MM.1S (cell line): Measurements from ENCODE around the gene INSL6.

Experiments
- DNase-seq: peaks from one replicate; pipeline ENCODE4 v3.0.0-alpha.2; 2015
- H2AFZ ChIP-seq: fragments of 300-600 bp; sonication (generic); 2 replicates; pipeline ENCODE4 v1.6.0; 2016; ENCODE audit warnings: antibody characterized with exemption, low read length
- H3F3A ChIP-seq: fragments of 300-600 bp; sonication (generic); 2 replicates; pipeline ENCODE4 v1.6.1; 2016; ENCODE audit warnings: mild to moderate bottlenecking, antibody characterized with exemption, low read length, moderate library complexity, mixed read lengths; ENCODE audit not compliant: insufficient read depth
- H3K27ac ChIP-seq: fragments of 300-600 bp; sonication (generic); 2 replicates; pipeline ENCODE4 v1.5.1; 2016; ENCODE audit warnings: mild to moderate bottlenecking, low read length
- H3K27me3 ChIP-seq: fragments of 300-600 bp; sonication (generic); replicated peaks from 2 replicates; pipeline ENCODE4 v1.6.0; 2016; ENCODE audit warnings: low read length; ENCODE audit not compliant: insufficient read depth
- H3K36me3 ChIP-seq: fragments of 300-600 bp; sonication (generic); replicated peaks from 2 replicates; pipeline ENCODE4 v1.6.1; 2016; ENCODE audit warnings: mild to moderate bottlenecking, low read length, mixed read lengths; ENCODE audit not compliant: insufficient read depth
- H3K4me1 ChIP-seq: fragments of 300-600 bp; sonication (generic); 2 replicates; pipeline ENCODE4 v1.6.1; 2016; ENCODE audit warnings: low read length, mixed read lengths
- H3K4me2 ChIP-seq: fragments of 300-600 bp; sonication (generic); 2 replicates; pipeline ENCODE4 v1.6.0; 2016; ENCODE audit warnings: low read depth, low read length
- H3K4me3 ChIP-seq: fragments of 300-600 bp; sonication (generic); 2 replicates; pipeline ENCODE4 v1.5.1; 2016; ENCODE audit warnings: low read length, mixed read lengths
- H3K79me2 ChIP-seq: fragments of 300-600 bp; sonication (generic); 2 replicates; pipeline ENCODE4 v1.6.1; 2016; ENCODE audit warnings: mixed run types, low read length, mixed read lengths
- H3K9ac ChIP-seq: fragments of 300-600 bp; sonication (generic); 2 replicates; pipeline ENCODE4 v1.6.1; 2016; ENCODE audit warnings: low read length, mixed read lengths
- H3K9me2 ChIP-seq: fragments of 300-600 bp; sonication (generic); replicated peaks from 2 replicates; pipeline ENCODE4 v1.6.1; 2016; ENCODE audit warnings: mild to moderate bottlenecking, low read length, mixed read lengths; ENCODE audit not compliant: insufficient read depth
- H3K9me3 ChIP-seq: fragments of 300-600 bp; sonication (generic); replicated peaks from 2 replicates; pipeline ENCODE4 v1.6.1; 2016; ENCODE audit warnings: mild to moderate bottlenecking, low read length, mixed read lengths; ENCODE audit not compliant: insufficient read depth
- H4K20me1 ChIP-seq: fragments of 300-600 bp; sonication (generic); 2 replicates; pipeline ENCODE4 v1.6.1; 2016; ENCODE audit warnings: mild to moderate bottlenecking, low read length, moderate library complexity, mixed read lengths; ENCODE audit not compliant: insufficient read depth
- EZH2 ChIP-seq: fragments of 300-600 bp; sonication (generic); optimal IDR thresholded peaks from 2 replicates; pipeline ENCODE3; 2017; ENCODE audit warnings: low read depth, mild to moderate bottlenecking, antibody characterized with exemption, low read length, mixed read lengths
- EZH2phosphoT487 ChIP-seq: fragments of 300-600 bp; sonication (generic); IDR thresholded peaks from 2 replicates; pipeline ENCODE4 v1.6.1; 2018; ENCODE audit warnings: antibody characterized with exemption, low read length
- TF ChIP-seq, protein P1 (sequence below): fragments of 300-600 bp; sonication (generic); IDR thresholded peaks from 2 replicates; pipeline ENCODE4 v1.5.1; 2016; ENCODE audit warnings: antibody characterized with exemption, low read length, mixed read lengths

INSL6 gene

DNA sequence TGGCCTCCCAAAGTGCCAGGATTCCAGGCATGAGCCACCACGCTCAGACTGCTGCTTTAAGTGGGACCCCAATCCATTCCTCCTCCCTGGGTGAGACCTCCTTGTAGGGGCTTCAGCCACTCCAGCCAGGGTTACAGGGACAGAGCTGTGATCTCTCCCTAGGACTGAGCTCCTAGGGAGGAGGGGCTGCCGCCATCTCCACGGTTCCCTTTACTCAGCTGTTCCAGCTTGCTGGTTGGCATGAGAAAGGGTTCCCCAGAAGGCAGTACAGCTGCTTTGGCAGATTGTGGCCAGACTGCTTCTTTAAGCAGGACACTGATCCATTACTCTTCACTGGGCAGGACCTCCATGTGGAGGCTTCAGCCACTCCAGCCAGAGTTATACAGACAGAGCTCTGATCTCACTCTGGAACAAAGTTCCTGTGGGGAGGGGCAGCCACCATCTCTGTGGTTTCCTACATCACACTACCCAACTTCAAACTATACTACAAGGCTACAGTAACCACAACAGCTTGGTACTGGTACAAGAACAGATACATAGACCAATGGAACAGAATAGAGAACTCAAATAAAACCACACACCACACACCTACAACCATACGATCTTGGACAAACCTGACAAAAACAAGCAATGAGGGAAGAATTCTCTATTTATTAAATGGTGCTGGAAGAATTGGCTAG, 7.2 kb downstream of the INSL6 start:
- TF ChIP-seq EZH2phosphoT487 = no peak
- no peak overlapping the region for H3K9ac ChIP-seq
- no peaks in the 10 kb centered on the region for H3K9me2 ChIP-seq
- no peak overlapping the region for H3K4me3 ChIP-seq
- no peak for DNase-seq
- H3K4me1 ChIP-seq = no peaks in the 10 kb centered on the region
- no peaks in the 10 kb centered on the region for H3K79me2 ChIP-seq
- no peak overlapping the region for H2AFZ ChIP-seq
- H3K4me2 ChIP-seq = no peak overlapping the region
- no peak overlapping the region for H3K27ac ChIP-seq
- no peaks in the 10 kb centered on the region for H4K20me1 ChIP-seq
- H3K9me3 ChIP-seq = no peaks in the 10 kb centered on the region
- H3K27me3 ChIP-seq = no peaks in the 10 kb centered on the region
- H3F3A ChIP-seq = no peaks in the 10 kb centered on the region
- no peaks in the 10 kb centered on the region for H3K36me3 ChIP-seq

DNA sequence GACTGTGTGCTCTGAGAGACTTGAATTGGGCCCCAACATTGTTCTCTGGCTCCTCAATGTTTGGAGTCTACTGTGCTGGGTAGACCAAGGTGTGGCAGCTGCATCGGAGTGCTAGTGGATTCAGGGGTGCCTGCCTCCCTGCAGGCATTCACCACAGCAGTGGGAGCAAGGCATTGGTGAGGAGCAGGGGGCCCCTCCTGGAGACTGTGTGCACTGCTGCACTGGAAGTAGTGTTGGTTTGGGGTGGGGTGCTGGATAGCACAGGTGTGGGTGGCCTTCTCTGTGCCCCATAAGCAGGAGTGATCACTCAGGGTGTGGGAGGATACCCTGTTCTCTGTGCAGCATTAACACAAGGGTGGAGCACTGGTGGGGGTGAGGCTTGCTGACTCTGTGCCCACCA, 39.2 kb downstream of the INSL6 start:
- Histone ChIP-seq H2AFZ (no peak overlapping the region), H3K9ac (no peak overlapping the region), H3K4me3 (no peak overlapping the region), H4K20me1 (no peaks in the 10 kb centered on the region), H3K4me2 (no peak overlapping the region), H3K27ac (no peak overlapping the region), H3F3A (no peaks in the 10 kb centered on the region), H3K9me3 (no peaks in the 10 kb centered on the region), H3K4me1 (no peaks in the 10 kb centered on the region), H3K36me3 (no peaks in the 10 kb centered on the region), H3K79me2 (no peaks in the 10 kb centered on the region), H3K9me2 (no peaks in the 10 kb centered on the region), H3K27me3 (no peaks in the 10 kb centered on the region)
- no peak for TF ChIP-seq EZH2
- no peak for TF ChIP-seq EZH2phosphoT487
- TF ChIP-seq, protein P1, sequence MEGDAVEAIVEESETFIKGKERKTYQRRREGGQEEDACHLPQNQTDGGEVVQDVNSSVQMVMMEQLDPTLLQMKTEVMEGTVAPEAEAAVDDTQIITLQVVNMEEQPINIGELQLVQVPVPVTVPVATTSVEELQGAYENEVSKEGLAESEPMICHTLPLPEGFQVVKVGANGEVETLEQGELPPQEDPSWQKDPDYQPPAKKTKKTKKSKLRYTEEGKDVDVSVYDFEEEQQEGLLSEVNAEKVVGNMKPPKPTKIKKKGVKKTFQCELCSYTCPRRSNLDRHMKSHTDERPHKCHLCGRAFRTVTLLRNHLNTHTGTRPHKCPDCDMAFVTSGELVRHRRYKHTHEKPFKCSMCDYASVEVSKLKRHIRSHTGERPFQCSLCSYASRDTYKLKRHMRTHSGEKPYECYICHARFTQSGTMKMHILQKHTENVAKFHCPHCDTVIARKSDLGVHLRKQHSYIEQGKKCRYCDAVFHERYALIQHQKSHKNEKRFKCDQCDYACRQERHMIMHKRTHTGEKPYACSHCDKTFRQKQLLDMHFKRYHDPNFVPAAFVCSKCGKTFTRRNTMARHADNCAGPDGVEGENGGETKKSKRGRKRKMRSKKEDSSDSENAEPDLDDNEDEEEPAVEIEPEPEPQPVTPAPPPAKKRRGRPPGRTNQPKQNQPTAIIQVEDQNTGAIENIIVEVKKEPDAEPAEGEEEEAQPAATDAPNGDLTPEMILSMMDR = no peak
- DNase-seq = no peak

DNA sequence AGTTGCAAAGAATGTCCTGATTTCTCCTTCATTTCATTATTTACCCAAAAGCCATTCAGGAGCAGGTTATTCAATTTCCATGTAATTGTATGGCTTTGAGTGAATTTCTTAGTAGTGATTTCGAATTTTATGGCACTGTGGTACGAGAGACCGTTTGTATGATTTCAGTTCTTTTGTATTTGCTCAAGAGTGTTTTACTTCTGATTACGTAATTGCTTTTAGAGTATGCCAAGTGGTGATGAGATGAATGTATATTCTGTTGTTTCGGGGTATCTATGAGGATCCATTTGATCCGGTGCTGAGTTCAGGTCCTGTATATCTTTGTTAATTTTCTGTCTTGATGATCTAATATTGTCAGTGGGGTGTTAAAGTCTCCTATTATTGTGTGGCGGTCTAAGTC, 41.2 kb downstream of the INSL6 start:
- no peak overlapping the region for H3K27ac ChIP-seq
- H3K9ac ChIP-seq = no peak overlapping the region
- H3K9me2 ChIP-seq = no peaks in the 10 kb centered on the region
- H3K4me3 ChIP-seq = no peak overlapping the region
- no peaks in the 10 kb centered on the region for H3K4me1 ChIP-seq
- no peak for TF ChIP-seq EZH2phosphoT487
- TF ChIP-seq, protein P1 = no peak
- TF ChIP-seq EZH2 = no peak
- H3F3A ChIP-seq = no peaks in the 10 kb centered on the region
- no peak overlapping the region for H2AFZ ChIP-seq
- no peaks in the 10 kb centered on the region for H4K20me1 ChIP-seq
- H3K79me2 ChIP-seq = no peaks in the 10 kb centered on the region
- no peaks in the 10 kb centered on the region for H3K36me3 ChIP-seq
- no peaks in the 10 kb centered on the region for H3K9me3 ChIP-seq
- no peak overlapping the region for H3K4me2 ChIP-seq
- DNase-seq = no peak
- H3K27me3 ChIP-seq = no peaks in the 10 kb centered on the region

DNA sequence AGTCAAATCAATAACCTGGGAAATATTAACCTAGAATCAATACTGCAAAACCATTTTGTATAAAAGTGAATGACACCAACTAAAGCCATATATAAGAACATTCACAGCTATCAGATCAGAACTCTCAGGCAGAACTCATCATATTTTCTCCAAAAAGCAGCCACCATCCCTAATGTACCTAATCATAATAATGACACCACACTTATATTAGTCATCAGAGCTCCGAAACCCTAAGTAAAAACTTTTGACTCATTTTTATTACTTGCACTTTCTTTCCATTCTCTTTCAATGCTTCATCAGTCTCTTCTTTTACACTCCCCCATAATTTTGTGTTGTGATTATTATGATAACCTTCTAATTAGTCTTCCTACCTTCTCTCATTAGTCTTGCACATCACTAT, 45.3 kb downstream of the INSL6 start:
- H3K79me2 ChIP-seq = no peaks in the 10 kb centered on the region
- no peaks in the 10 kb centered on the region for H3K27me3 ChIP-seq
- TF ChIP-seq EZH2 (no peak), EZH2phosphoT487 (no peak)
- TF ChIP-seq, protein P1 = no peak
- H4K20me1 ChIP-seq = no peaks in the 10 kb centered on the region
- H3K9me2 ChIP-seq = no peaks in the 10 kb centered on the region
- no peaks in the 10 kb centered on the region for H3K9me3 ChIP-seq
- H3K9ac ChIP-seq = no peak overlapping the region
- no peak overlapping the region for H3K4me3 ChIP-seq
- H3F3A ChIP-seq = no peaks in the 10 kb centered on the region
- no peak overlapping the region for H2AFZ ChIP-seq
- DNase-seq = no peak
- H3K4me2 ChIP-seq = no peak overlapping the region
- H3K4me1 ChIP-seq = no peaks in the 10 kb centered on the region
- no peak overlapping the region for H3K27ac ChIP-seq
- H3K36me3 ChIP-seq = no peaks in the 10 kb centered on the region
